Thymus (tissue), 11 donors: ENCODE results near the gene ADAMTS12. TPM values are rescaled to one million over a fixed set of nuclear protein-coding genes. Genes with fewer than 3 reads are reported as not detected.

Source experiments
- DNase-seq, 9 donors: peaks; one replicate each; pipeline ENCODE4 v3.0.0-alpha.2; 2013; ENCODE audit warnings: low spot score in 9 of 9, low read depth in 6 of 9, missing footprints in 1 of 9
- H3K27ac ChIP-seq, 2 donors: one replicate each; pipeline ENCODE4 v1.5.1; 2013; ENCODE audit warnings: control low read depth in 1 of 2, low read depth in 1 of 2, low read length in 1 of 2, mild to moderate bottlenecking in 1 of 2, moderate library complexity in 1 of 2
- H3K27me3 ChIP-seq, 2 donors: one replicate each; pipeline ENCODE4 v1.5.1; 2013; ENCODE audit warnings: low read length in 1 of 2; ENCODE audit not compliant: control insufficient read depth in 2 of 2, insufficient read depth in 1 of 2
- H3K36me3 ChIP-seq, 2 donors: one replicate each; pipeline ENCODE4 v1.5.1; 2013; ENCODE audit warnings: low read length in 1 of 2, mild to moderate bottlenecking in 1 of 2, moderate library complexity in 1 of 2; ENCODE audit not compliant: control insufficient read depth in 2 of 2, insufficient read depth in 2 of 2
- H3K4me1 ChIP-seq, 2 donors: one replicate each; pipeline ENCODE4 v1.5.1; 2013; ENCODE audit warnings: low read length in 2 of 2; ENCODE audit not compliant: control insufficient read depth in 2 of 2, insufficient read depth in 2 of 2
- H3K4me3 ChIP-seq, 2 donors: one replicate each; pipeline ENCODE4 v1.5.1; 2013; ENCODE audit warnings: low read length in 2 of 2, control low read depth in 1 of 2, mild to moderate bottlenecking in 1 of 2
- H3K9me3 ChIP-seq, 2 donors: one replicate each; pipeline ENCODE4 v1.5.1; 2013; ENCODE audit warnings: low read length in 1 of 2, mild to moderate bottlenecking in 1 of 2; ENCODE audit not compliant: control insufficient read depth in 2 of 2, insufficient read depth in 1 of 2
- WGBS: extraction: QIAGEN DNeasy Blood & Tissue Kit; methylation state at CpG from one replicate; pipeline ENCODE4 v1.1.7; 2013; 5-methylcytosine and 5-hydroxymethylcytosine counted together
- polyA plus RNA-seq: library from polyadenylated mRNA; stranded (reverse); fragments of 200-250 nt; gene quantifications from one replicate; pipeline ENCODE4 v1.2.3, GENCODE V29; 2013
- total RNA-seq: library from RNA; stranded (reverse); fragments of 120-200 nt; gene quantifications from one replicate; pipeline ENCODE4 v1.2.4, GENCODE V29; 2013
- donor health status: healthy.

Gene ADAMTS12
- total and polyA plus RNA-seq, 2 donors = 0.18 to 1.6 TPM

GRCh38 chr5:33631786-33632185 is 260.0 kb downstream of the ADAMTS12 start:
- Histone ChIP-seq H3K27ac (no peak overlapping the region), H3K4me3 (no peak overlapping the region), H3K27me3 (no peaks in the 10 kb centered on the region), H3K4me1 (no peaks in the 10 kb centered on the region), H3K36me3 (no peaks in the 10 kb centered on the region), H3K9me3 (no peaks in the 10 kb centered on the region)
- WGBS = 6% methylated on average over 1 of the region's 1 CpG
- no peak for DNase-seq

- 99% methylated on average over 1 of the region's 1 CpG for WGBS
- DNase-seq = no peak
- Histone ChIP-seq H3K9me3 (no peaks in the 10 kb centered on the region), H3K4me1 (no peaks in the 10 kb centered on the region), H3K27ac (no peak overlapping the region), H3K27me3 (no peaks in the 10 kb centered on the region), H3K4me3 (no peak overlapping the region), H3K36me3 (no peaks in the 10 kb centered on the region)
Measured at GRCh38 chr5:33631139-33631538, 260.7 kb downstream of the ADAMTS12 start.

- H3K36me3 ChIP-seq = no peaks in the 10 kb centered on the region
- DNase-seq = no peak
- H3K9me3 ChIP-seq = no peaks in the 10 kb centered on the region
- H3K27ac ChIP-seq = no peak overlapping the region
- 95% methylated on average over 2 of the region's 2 CpGs for WGBS
- no peaks in the 10 kb centered on the region for H3K4me1 ChIP-seq
- H3K27me3 ChIP-seq = no peaks in the 10 kb centered on the region
- no peak overlapping the region for H3K4me3 ChIP-seq
Measured at GRCh38 chr5:33629999-33630398, 261.8 kb downstream of the ADAMTS12 start.

- Histone ChIP-seq H3K4me3 (no peak overlapping the region), H3K27me3 (no peaks in the 10 kb centered on the region), H3K36me3 (no peaks in the 10 kb centered on the region), H3K27ac (no peak overlapping the region), H3K9me3 (no peaks in the 10 kb centered on the region), H3K4me1 (no peaks in the 10 kb centered on the region)
- WGBS = 89% methylated on average over 1 of the region's 1 CpG
- DNase-seq = no peak
Measured at GRCh38 chr5:33628796-33629195, 263.0 kb downstream of the ADAMTS12 start.

GRCh38 chr5:33621514-33621913 is 270.3 kb downstream of the ADAMTS12 start:
- Histone ChIP-seq H3K27ac (no peak overlapping the region), H3K27me3 (no peaks in the 10 kb centered on the region), H3K36me3 (no peaks in the 10 kb centered on the region), H3K4me1 (no peaks in the 10 kb centered on the region), H3K4me3 (no peak overlapping the region), H3K9me3 (no peaks in the 10 kb centered on the region)
- no peak for DNase-seq
- 90% methylated on average over 1 of the region's 1 CpG for WGBS

GRCh38 chr5:33614039-33614438 is 277.8 kb downstream of the ADAMTS12 start:
- H3K27ac ChIP-seq = no peak overlapping the region
- no peak overlapping the region for H3K4me3 ChIP-seq
- no peaks in the 10 kb centered on the region for H3K9me3 ChIP-seq
- WGBS = 98% methylated on average over 3 of the region's 3 CpGs
- no peaks in the 10 kb centered on the region for H3K27me3 ChIP-seq
- no peaks in the 10 kb centered on the region for H3K4me1 ChIP-seq
- DNase-seq = no peak
- no peaks in the 10 kb centered on the region for H3K36me3 ChIP-seq

- Histone ChIP-seq H3K27ac (no peak overlapping the region), H3K4me1 (no peaks in the 10 kb centered on the region), H3K27me3 (no peaks in the 10 kb centered on the region), H3K36me3 (no peaks in the 10 kb centered on the region), H3K9me3 (no peaks in the 10 kb centered on the region), H3K4me3 (no peak overlapping the region)
- no peak for DNase-seq
- 91% methylated on average over 1 of the region's 1 CpG for WGBS
Measured at GRCh38 chr5:33612386-33612785, 279.4 kb downstream of the ADAMTS12 start.

- no peaks in the 10 kb centered on the region for H3K27me3 ChIP-seq
- DNase-seq = no peak
- WGBS = 92% methylated on average over 1 of the region's 1 CpG
- H3K36me3 ChIP-seq = no peaks in the 10 kb centered on the region
- H3K4me1 ChIP-seq = no peaks in the 10 kb centered on the region
- H3K27ac ChIP-seq = no peak overlapping the region
- no peaks in the 10 kb centered on the region for H3K9me3 ChIP-seq
- no peak overlapping the region for H3K4me3 ChIP-seq
Measured at GRCh38 chr5:33611877-33612276, 279.9 kb downstream of the ADAMTS12 start.

GRCh38 chr5:33608344-33609041 is 283.3 kb downstream of the ADAMTS12 start:
- Histone ChIP-seq H3K36me3 (no peaks in the 10 kb centered on the region), H3K27ac (no peak overlapping the region), H3K4me1 (no peaks in the 10 kb centered on the region), H3K4me3 (no peak overlapping the region), H3K9me3 (no peaks in the 10 kb centered on the region), H3K27me3 (no peaks in the 10 kb centered on the region)
- DNase-seq = no peak
- WGBS = 78% methylated on average over 8 of the region's 8 CpGs
